OCI-LY1 (cell line): ENCODE results near the gene GABRG3.

Experiments used
- H2AFZ ChIP-seq: fragments of 200-600 bp; sonication (generic), shearing (Covaris generic); 2 replicates; pipeline ENCODE4 v1.6.0; 2014; ENCODE audit warnings: antibody characterized with exemption, mild to moderate bottlenecking, low read length
- H3F3A ChIP-seq: fragments of 200-600 bp; sonication (generic), shearing (Covaris generic); 2 replicates; pipeline ENCODE4 v1.6.0; 2014; ENCODE audit warnings: mild to moderate bottlenecking, antibody characterized with exemption, low read length, moderate library complexity; ENCODE audit not compliant: insufficient read depth
- H3K27ac ChIP-seq: fragments of 200-600 bp; sonication (generic); 2 replicates; pipeline ENCODE4 v1.5.1; 2014; ENCODE audit warnings: low read length, mixed run types, mild to moderate bottlenecking, low read depth; ENCODE audit not compliant: poor library complexity, severe bottlenecking
- H3K27me3 ChIP-seq: fragments of 200-600 bp; sonication (generic); 2 replicates; pipeline ENCODE4 v1.6.0; 2014; ENCODE audit warnings: antibody characterized with exemption, mild to moderate bottlenecking, low read length, moderate library complexity; ENCODE audit not compliant: insufficient read depth
- H3K36me3 ChIP-seq: fragments of 200-600 bp; sonication (generic); 2 replicates; pipeline ENCODE4 v1.6.1; 2014; ENCODE audit warnings: mild to moderate bottlenecking, antibody characterized with exemption, low read length, moderate library complexity, mixed read lengths; ENCODE audit not compliant: insufficient read depth
- H3K4me1 ChIP-seq: fragments of 200-600 bp; sonication (generic); 2 replicates; pipeline ENCODE4 v1.5.1; 2014; ENCODE audit warnings: mild to moderate bottlenecking, low read length, moderate library complexity; ENCODE audit not compliant: insufficient read depth, severe bottlenecking
- H3K4me2 ChIP-seq: fragments of 200-600 bp; sonication (generic), shearing (Covaris generic); 2 replicates; pipeline ENCODE4 v1.6.1; 2014; ENCODE audit warnings: low read length
- H3K4me3 ChIP-seq: fragments of 200-600 bp; sonication (generic); 2 replicates; pipeline ENCODE4 v1.5.1; 2014; ENCODE audit warnings: low read length, low read depth, mild to moderate bottlenecking, mixed read lengths; ENCODE audit not compliant: poor library complexity, severe bottlenecking
- H3K79me2 ChIP-seq: fragments of 200-600 bp; shearing (Covaris generic); 2 replicates; pipeline ENCODE4 v1.6.1; 2016; ENCODE audit warnings: mixed run types, low read length, mixed read lengths; ENCODE audit not compliant: insufficient read depth
- H3K9ac ChIP-seq: fragments of 200-600 bp; sonication (generic), shearing (Covaris generic); 2 replicates; pipeline ENCODE4 v1.6.1; 2014; ENCODE audit warnings: mild to moderate bottlenecking, low read length, mixed read lengths
- H3K9me2 ChIP-seq: fragments of 200-600 bp; sonication (generic), shearing (Covaris generic); 2 replicates; pipeline ENCODE4 v1.6.1; 2014; ENCODE audit warnings: low read depth, mild to moderate bottlenecking, low read length, mixed read lengths
- H3K9me3 ChIP-seq: fragments of 200-600 bp; shearing (Covaris generic); 2 replicates; pipeline ENCODE4 v1.6.1; 2014; ENCODE audit warnings: low read length, mixed read lengths
- H4K20me1 ChIP-seq: fragments of 200-600 bp; sonication (generic), shearing (Covaris generic); 2 replicates; pipeline ENCODE4 v1.6.0; 2016; ENCODE audit warnings: mild to moderate bottlenecking, low read length; ENCODE audit not compliant: insufficient read depth
- CTCF ChIP-seq: fragments of 200-600 bp; sonication (generic), shearing (Covaris generic); IDR thresholded peaks from 2 replicates; pipeline ENCODE4 v1.5.1; 2017; ENCODE audit warnings: mild to moderate bottlenecking, antibody characterized with exemption, low read length, moderate library complexity, mixed read lengths
- EZH2 ChIP-seq: fragments of 200-600 bp; sonication (generic), shearing (Covaris generic); IDR thresholded peaks from 2 replicates; pipeline ENCODE4 v1.8.0; 2017; ENCODE audit warnings: borderline replicate concordance, mixed run types, mild to moderate bottlenecking, antibody characterized with exemption, low read length, moderate library complexity, mixed read lengths

The GABRG3 gene

DNA sequence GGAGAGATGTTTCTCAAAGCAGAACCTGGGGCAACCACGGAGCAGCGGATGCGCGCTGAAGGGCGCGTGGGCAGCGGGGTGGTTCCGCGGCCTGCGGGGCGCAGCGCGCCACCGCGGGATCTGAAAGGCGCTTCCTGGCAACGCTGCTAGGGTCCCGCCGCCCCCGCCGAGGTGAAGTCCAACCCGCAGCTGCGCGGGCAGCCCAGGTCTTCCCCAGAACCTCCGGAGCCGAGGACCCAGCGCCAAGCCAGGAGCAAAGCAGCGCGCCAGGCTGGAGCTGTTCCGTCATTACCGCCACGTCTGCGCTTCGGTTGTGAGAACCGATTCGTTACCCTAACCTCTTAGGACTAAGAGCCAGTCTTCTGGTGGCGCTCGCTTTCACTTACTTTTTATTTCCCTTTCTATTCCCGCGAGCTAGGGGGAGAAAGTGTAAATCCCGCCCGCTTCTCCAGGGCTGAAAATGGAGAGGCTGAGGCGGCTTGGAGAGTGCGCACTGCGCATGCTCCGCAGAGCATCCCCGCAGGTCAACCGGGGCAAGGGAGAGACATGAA is 3.2 kb upstream of the GABRG3 start:
- H3K4me3 ChIP-seq = no peak overlapping the region
- H4K20me1 ChIP-seq = no peaks in the 10 kb centered on the region
- H3K9me2 ChIP-seq = no peaks in the 10 kb centered on the region
- no peak overlapping the region for H2AFZ ChIP-seq
- H3F3A ChIP-seq = no peaks in the 10 kb centered on the region
- no peak overlapping the region for H3K4me2 ChIP-seq
- no peaks in the 10 kb centered on the region for H3K79me2 ChIP-seq
- no peaks in the 10 kb centered on the region for H3K9me3 ChIP-seq
- no peak overlapping the region for H3K9ac ChIP-seq
- no peak overlapping the region for H3K27ac ChIP-seq
- TF ChIP-seq EZH2 = no peak
- TF ChIP-seq CTCF = no peak
- no peaks in the 10 kb centered on the region for H3K36me3 ChIP-seq
- H3K4me1 ChIP-seq = no peaks in the 10 kb centered on the region
- H3K27me3 ChIP-seq = no peaks in the 10 kb centered on the region

GRCh38 chr15:26968806-26969205 is 2.2 kb upstream of the GABRG3 start:
- Histone ChIP-seq H4K20me1 (no peaks in the 10 kb centered on the region), H2AFZ (no peak overlapping the region), H3K9ac (no peak overlapping the region), H3K4me3 (no peak overlapping the region), H3K36me3 (no peaks in the 10 kb centered on the region), H3K79me2 (no peaks in the 10 kb centered on the region), H3K9me3 (no peaks in the 10 kb centered on the region), H3K4me2 (no peak overlapping the region), H3K27me3 (no peaks in the 10 kb centered on the region), H3K27ac (no peak overlapping the region), H3K4me1 (no peaks in the 10 kb centered on the region), H3K9me2 (no peaks in the 10 kb centered on the region), H3F3A (no peaks in the 10 kb centered on the region)
- TF ChIP-seq EZH2 (no peak), CTCF (no peak)

DNA sequence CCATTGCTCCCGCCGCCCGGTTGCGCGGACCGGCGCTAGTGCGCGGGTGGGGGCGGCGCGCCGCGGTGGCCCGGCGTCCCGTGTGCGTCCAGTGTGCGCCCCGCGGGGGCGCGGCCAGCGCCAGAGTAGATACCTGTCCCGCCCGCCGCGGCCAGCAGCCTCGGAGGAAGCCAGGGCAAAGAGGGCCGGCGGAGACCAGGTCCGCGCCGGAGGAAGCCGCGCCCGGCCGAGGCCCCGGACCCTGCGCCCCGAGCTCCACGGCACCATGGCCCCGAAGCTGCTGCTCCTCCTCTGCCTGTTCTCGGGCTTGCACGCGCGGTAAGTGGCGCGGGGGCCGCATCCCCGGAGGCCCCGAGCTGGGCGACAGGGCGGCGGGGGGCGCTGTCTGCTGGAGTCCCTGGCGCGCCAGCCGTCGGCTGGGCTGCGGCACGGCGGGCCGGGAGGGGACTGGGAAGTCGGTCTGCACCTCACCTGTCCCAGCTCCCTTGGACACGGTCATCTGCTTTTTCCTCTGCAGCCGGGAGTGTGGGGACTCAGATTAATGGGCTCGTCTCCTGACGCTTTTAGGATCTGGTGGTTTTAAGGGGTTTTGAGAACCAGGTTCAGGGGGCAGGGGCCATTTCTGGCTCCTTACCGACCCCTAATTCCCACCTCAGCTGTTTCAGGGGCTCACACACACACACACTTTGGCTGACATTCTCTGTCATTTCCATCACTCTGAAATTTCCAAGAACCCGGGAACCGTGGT is 464 bp downstream of the GABRG3 start:
- H3K9me2 ChIP-seq = no peaks in the 10 kb centered on the region
- H2AFZ ChIP-seq = no peak overlapping the region
- no peaks in the 10 kb centered on the region for H3K79me2 ChIP-seq
- no peaks in the 10 kb centered on the region for H3K4me1 ChIP-seq
- H3K9me3 ChIP-seq = no peaks in the 10 kb centered on the region
- no peaks in the 10 kb centered on the region for H3K36me3 ChIP-seq
- H3K4me2 ChIP-seq = no peak overlapping the region
- H3F3A ChIP-seq = no peaks in the 10 kb centered on the region
- no peaks in the 10 kb centered on the region for H3K27me3 ChIP-seq
- no peak overlapping the region for H3K9ac ChIP-seq
- H3K4me3 ChIP-seq = no peak overlapping the region
- no peaks in the 10 kb centered on the region for H4K20me1 ChIP-seq
- TF ChIP-seq CTCF = no peak
- TF ChIP-seq EZH2 = no peak
- no peak overlapping the region for H3K27ac ChIP-seq
